ENCODE measurements around the gene SLC6A2. TPM values are rescaled to one million over a fixed set of nuclear protein-coding genes. Genes with fewer than 3 reads are reported as not detected.

Gene SLC6A2
- total and polyA plus RNA-seq, 2 experiments from 2014 or later, result 1.3 to 3.4 TPM

DNA sequence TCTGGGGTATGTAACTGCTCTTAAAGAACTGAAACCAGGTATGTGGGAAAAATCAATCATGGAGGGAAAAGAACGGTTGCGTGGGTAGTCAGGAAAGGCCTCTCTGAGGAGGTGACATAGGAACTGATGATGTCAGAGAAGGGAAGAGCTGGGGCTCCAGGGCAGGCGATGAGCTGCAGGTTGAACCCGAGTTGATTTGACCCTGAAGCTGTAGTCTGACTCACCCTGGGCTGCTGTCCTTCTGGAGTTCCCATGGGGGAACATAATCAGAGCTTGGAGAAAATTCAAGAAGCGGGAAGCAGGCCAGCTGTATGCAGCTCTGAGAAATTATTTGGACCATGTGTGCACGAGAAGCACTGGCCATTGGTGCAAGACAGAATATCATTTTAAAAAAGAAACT lies 16.7 kb downstream of the SLC6A2 start:
- no peaks in the 10 kb centered on the region for H3K9me3 ChIP-seq (ENCODE audit: low read depth)
- no peak overlapping the region for H3K4me3 ChIP-seq
- H3K4me1 ChIP-seq (ENCODE audit: low read depth), result no peaks in the 10 kb centered on the region
- H3K36me3 ChIP-seq, result no peaks in the 10 kb centered on the region
- DNase-seq (ENCODE audit: low read depth in 1 of 2, low spot score in 1 of 2), result peak in 1 of 2 donors; percentile 78
- TF ChIP-seq, protein P1, sequence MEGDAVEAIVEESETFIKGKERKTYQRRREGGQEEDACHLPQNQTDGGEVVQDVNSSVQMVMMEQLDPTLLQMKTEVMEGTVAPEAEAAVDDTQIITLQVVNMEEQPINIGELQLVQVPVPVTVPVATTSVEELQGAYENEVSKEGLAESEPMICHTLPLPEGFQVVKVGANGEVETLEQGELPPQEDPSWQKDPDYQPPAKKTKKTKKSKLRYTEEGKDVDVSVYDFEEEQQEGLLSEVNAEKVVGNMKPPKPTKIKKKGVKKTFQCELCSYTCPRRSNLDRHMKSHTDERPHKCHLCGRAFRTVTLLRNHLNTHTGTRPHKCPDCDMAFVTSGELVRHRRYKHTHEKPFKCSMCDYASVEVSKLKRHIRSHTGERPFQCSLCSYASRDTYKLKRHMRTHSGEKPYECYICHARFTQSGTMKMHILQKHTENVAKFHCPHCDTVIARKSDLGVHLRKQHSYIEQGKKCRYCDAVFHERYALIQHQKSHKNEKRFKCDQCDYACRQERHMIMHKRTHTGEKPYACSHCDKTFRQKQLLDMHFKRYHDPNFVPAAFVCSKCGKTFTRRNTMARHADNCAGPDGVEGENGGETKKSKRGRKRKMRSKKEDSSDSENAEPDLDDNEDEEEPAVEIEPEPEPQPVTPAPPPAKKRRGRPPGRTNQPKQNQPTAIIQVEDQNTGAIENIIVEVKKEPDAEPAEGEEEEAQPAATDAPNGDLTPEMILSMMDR (IDR thresholded peaks at IDR 0.05; ENCODE audit: low read depth, low read length), result no peak
- H3K27me3 ChIP-seq, result peaks cover 55% of the 10 kb centered on the region
- no peak overlapping the region for H3K27ac ChIP-seq

DNA sequence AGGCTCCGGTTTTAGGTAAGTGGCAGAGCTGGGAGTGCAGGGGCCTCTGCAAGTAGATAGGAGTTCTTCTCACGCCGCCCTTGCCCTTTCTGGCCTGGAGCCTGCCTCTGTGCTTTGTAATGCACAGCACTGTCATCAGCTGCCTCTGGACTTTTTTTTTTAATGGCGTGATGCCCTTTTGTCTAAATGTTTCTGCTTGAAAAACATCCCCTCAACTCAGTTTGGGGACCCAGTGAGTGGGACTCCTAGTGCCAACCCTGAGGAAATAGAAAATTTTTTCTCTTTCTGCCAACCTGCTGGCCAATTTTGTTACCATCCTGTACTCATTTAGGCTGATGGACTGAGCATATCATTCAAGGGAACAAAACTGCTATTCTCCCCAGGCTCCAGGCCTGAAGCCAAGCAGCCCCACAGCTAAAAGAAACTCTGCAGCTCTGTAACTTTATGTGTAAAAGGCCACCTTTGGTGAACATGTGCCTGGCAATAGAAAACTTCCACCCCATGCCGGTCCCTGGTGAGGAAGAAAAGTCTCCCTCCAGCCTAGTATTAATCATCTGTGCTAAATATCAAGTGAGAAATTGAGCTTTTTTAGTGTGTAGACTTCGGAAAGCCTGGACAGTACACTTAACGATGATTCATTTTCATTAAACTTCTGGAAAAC lies 22.5 kb downstream of the SLC6A2 start:
- TF ChIP-seq, protein P1 (IDR thresholded peaks at IDR 0.05; ENCODE audit: low read depth, low read length), result no peak
- Histone ChIP-seq H3K4me1 (ENCODE audit: low read depth) (no peaks in the 10 kb centered on the region), H3K27me3 (peaks cover 74% of the 10 kb centered on the region), H3K4me3 (no peak overlapping the region), H3K9me3 (ENCODE audit: low read depth) (no peaks in the 10 kb centered on the region), H3K36me3 (no peaks in the 10 kb centered on the region), H3K27ac (no peak overlapping the region)
- no peak for DNase-seq (ENCODE audit: low read depth in 1 of 2, low spot score in 1 of 2)

DNA sequence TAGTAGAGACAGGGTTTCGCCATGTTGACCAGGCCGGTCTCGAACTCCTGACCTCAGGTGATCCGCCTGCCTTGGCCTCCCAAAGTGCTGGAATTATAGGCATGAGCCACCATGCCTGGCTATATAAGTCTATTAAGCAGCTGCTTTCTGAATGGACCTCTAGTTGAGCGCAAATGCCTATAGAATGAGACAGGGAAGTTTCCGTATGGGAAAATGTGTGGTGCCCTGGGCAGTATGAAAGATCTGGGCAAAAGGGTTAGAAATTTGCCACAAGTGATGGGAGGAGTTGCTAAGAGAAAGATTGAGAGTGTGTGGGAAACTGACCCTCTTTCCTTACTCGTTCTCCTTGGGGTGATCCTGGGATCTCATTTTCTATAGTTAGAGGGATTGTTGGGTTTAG lies 26.3 kb downstream of the SLC6A2 start:
- Histone ChIP-seq H3K27me3 (peaks cover 70% of the 10 kb centered on the region), H3K4me1 (ENCODE audit: low read depth) (no peaks in the 10 kb centered on the region), H3K36me3 (no peaks in the 10 kb centered on the region), H3K4me3 (no peak overlapping the region), H3K27ac (no peak overlapping the region), H3K9me3 (ENCODE audit: low read depth) (no peaks in the 10 kb centered on the region)
- TF ChIP-seq, protein P1 (IDR thresholded peaks at IDR 0.05; ENCODE audit: low read depth, low read length), result no peak
- no peak for DNase-seq (ENCODE audit: low read depth in 1 of 2, low spot score in 1 of 2)

DNA sequence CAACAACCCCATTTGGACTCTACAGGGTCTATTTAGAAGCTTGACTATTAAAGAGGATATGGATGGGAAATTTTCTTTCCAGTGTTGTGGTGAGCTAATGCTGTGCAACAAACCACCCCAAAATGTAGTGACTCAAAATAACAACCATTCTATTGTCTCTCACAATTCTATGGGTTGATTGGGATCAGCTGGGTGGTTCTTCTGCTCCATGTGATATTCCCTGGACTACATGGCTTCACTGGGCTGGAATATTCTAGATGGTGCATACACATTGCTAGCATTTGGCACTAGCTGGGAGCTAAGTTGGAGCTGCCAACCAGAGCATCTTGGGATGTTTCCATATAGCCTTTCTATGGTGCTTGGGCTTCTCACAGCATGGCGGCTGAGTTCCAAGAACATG lies 30.2 kb downstream of the SLC6A2 start:
- Histone ChIP-seq H3K4me3 (no peak overlapping the region), H3K27me3 (peaks cover 75% of the 10 kb centered on the region), H3K27ac (no peak overlapping the region), H3K9me3 (ENCODE audit: low read depth) (no peaks in the 10 kb centered on the region), H3K36me3 (no peaks in the 10 kb centered on the region), H3K4me1 (ENCODE audit: low read depth) (no peaks in the 10 kb centered on the region)
- no peak for DNase-seq (ENCODE audit: low read depth in 1 of 2, low spot score in 1 of 2)
- TF ChIP-seq, protein P1 (IDR thresholded peaks at IDR 0.05; ENCODE audit: low read depth, low read length), result no peak

DNA sequence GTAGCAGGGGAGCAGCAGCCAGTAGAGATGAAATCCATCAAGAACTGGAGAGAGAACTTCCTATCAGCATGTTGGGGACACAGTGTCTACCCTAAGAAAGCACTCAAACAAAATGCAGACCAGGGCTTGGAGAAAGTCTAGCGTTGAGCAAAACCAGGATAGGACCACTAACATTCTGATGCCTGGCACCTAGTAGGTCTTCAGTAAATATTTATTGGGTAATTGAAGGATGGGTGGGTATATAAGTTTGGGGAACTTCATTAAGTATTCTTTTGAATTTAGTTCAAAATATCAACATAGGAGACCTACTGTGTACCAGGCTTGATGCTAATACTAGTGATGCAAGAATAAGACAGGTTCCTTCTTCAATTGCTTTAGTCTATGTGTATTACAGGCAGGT lies 30.9 kb downstream of the SLC6A2 start:
- no peaks in the 10 kb centered on the region for H3K36me3 ChIP-seq
- no peak for DNase-seq (ENCODE audit: low read depth in 1 of 2, low spot score in 1 of 2)

More for the DNA sequence above, 30.9 kb downstream of the SLC6A2 start:
- Histone ChIP-seq H3K4me1 (ENCODE audit: low read depth) (no peaks in the 10 kb centered on the region), H3K27me3 (peaks cover 75% of the 10 kb centered on the region), H3K4me3 (no peak overlapping the region), H3K27ac (no peak overlapping the region), H3K9me3 (ENCODE audit: low read depth) (no peaks in the 10 kb centered on the region)
- TF ChIP-seq, protein P1 (IDR thresholded peaks at IDR 0.05; ENCODE audit: low read depth, low read length), result no peak

Measured in cardiac muscle cell (in vitro differentiated cells and primary cell).